ENCODE data around the gene CTTNBP2NL.
"Not testable (repeated sequence)": the region's sequence is repeated elsewhere in the genome, so short reads cannot be mapped to it uniquely, and the experiment has no call there.

GRCh38 chr1:112451301-112451700 is 55.3 kb downstream of the CTTNBP2NL start:
- not testable (repeated sequence) for TF ChIP-seq CTCF (IDR thresholded peaks at IDR 0.05; ENCODE audit: poor library complexity); EZH2 (IDR thresholded peaks at IDR 0.05; ENCODE audit: borderline replicate concordance); EZH2phosphoT487 (IDR thresholded peaks at IDR 0.05; ENCODE audit: low read depth, severe bottlenecking, unreplicated experiment)
